ENCODE results near the gene SLC12A1.

SLC12A1 gene

DNA sequence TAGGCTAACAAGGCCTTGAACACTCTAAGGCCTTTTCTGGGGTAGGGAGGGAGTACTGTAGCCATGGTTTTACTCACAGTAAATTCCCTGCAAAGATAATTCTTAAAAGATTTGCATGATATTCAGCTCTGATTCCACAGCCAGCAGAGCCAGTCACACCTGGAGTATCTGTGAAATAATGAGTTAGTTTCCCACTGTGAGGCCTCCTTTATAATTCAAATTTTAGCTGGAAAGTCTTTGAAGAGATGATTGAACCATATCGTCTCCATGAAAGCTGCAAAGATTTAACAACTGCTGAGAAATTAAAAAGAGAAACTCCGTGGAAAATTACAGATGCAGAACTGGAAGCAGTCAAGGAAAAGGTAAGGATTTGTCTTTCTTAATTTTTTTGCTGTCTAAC is 92.8 kb downstream of the SLC12A1 start:
- Histone ChIP-seq H3K27ac (no peak overlapping the region), H3K9ac (no peak overlapping the region), H3K4me2 (no peak overlapping the region), H3K36me3 (ENCODE audit: insufficient read depth) (no peaks in the 10 kb centered on the region), H4K20me1 (ENCODE audit: insufficient read depth) (no peaks in the 10 kb centered on the region), H2AFZ (ENCODE audit: low read depth) (no peak overlapping the region), H3K4me3 (IDR thresholded peaks at IDR 0.05; ENCODE audit: insufficient read depth, low read depth, low read length) (no peak overlapping the region), H3K4me1 (ENCODE audit: low read depth, poor library complexity, severe bottlenecking) (no peaks in the 10 kb centered on the region), H3K27me3 (ENCODE audit: insufficient read depth, low read depth) (no peaks in the 10 kb centered on the region), H3K79me2 (ENCODE audit: insufficient read depth, low read depth) (no peaks in the 10 kb centered on the region)
- TF ChIP-seq, protein P1, sequence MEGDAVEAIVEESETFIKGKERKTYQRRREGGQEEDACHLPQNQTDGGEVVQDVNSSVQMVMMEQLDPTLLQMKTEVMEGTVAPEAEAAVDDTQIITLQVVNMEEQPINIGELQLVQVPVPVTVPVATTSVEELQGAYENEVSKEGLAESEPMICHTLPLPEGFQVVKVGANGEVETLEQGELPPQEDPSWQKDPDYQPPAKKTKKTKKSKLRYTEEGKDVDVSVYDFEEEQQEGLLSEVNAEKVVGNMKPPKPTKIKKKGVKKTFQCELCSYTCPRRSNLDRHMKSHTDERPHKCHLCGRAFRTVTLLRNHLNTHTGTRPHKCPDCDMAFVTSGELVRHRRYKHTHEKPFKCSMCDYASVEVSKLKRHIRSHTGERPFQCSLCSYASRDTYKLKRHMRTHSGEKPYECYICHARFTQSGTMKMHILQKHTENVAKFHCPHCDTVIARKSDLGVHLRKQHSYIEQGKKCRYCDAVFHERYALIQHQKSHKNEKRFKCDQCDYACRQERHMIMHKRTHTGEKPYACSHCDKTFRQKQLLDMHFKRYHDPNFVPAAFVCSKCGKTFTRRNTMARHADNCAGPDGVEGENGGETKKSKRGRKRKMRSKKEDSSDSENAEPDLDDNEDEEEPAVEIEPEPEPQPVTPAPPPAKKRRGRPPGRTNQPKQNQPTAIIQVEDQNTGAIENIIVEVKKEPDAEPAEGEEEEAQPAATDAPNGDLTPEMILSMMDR (conservative IDR thresholded peaks at IDR 0.05; ENCODE audit: low read depth, low read length) = no peak

DNA sequence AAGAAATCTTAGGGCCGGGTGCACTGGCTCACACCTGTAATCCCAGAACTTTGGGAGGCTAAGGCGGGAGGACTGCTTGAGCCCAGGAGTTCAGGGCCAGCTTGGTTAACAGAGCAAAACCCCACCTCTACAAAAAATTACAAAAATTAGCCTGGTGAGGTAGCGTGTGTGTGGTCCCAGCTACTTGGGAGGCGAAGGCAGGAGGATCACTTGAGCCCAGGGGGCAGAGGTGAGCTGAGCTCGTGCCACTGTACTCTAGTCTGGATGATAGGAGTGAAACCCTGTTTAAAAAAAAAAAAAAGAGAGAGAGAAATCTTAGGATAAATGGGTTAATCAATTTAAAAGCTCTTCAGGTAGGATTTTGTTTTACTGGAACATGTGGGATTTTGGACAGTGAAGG is 93.9 kb downstream of the SLC12A1 start:
- no peaks in the 10 kb centered on the region for H3K27me3 ChIP-seq (ENCODE audit: insufficient read depth, low read depth)
- TF ChIP-seq, protein P1 (conservative IDR thresholded peaks at IDR 0.05; ENCODE audit: low read depth, low read length) = no peak
- H3K79me2 ChIP-seq (ENCODE audit: insufficient read depth, low read depth) = no peaks in the 10 kb centered on the region
- no peak overlapping the region for H3K9ac ChIP-seq
- no peaks in the 10 kb centered on the region for H4K20me1 ChIP-seq (ENCODE audit: insufficient read depth)
- no peak overlapping the region for H3K4me2 ChIP-seq
- no peaks in the 10 kb centered on the region for H3K4me1 ChIP-seq (ENCODE audit: low read depth, poor library complexity, severe bottlenecking)
- no peak overlapping the region for H3K27ac ChIP-seq
- H2AFZ ChIP-seq (ENCODE audit: low read depth) = no peak overlapping the region
- H3K4me3 ChIP-seq (IDR thresholded peaks at IDR 0.05; ENCODE audit: insufficient read depth, low read depth, low read length) = no peak overlapping the region
- no peaks in the 10 kb centered on the region for H3K36me3 ChIP-seq (ENCODE audit: insufficient read depth)

DNA sequence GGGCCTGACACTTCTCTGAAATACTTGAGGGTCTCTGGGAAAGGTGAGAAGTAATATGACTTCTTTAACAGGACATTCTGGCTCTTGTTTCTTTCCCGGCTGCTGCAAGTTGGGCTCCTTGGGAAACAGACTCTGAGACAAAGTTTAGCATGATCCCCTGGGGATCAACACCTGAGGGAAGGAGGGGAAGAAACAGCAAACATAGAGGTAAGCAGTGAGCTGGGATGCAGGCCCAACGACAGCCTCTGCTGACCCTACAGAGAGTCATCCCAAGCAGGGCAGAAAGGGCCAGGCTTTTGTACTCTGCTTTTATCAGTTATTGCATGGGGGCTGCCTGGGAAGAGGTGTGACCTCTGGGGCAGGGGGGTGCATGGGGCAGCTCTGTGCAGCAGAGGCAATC is 98.3 kb downstream of the SLC12A1 start:
- Histone ChIP-seq H4K20me1 (ENCODE audit: insufficient read depth) (no peaks in the 10 kb centered on the region), H3K27me3 (ENCODE audit: insufficient read depth, low read depth) (no peaks in the 10 kb centered on the region), H3K27ac (no peak overlapping the region), H3K4me1 (ENCODE audit: low read depth, poor library complexity, severe bottlenecking) (no peaks in the 10 kb centered on the region), H3K36me3 (ENCODE audit: insufficient read depth) (no peaks in the 10 kb centered on the region), H3K79me2 (ENCODE audit: insufficient read depth, low read depth) (no peaks in the 10 kb centered on the region), H3K9ac (no peak overlapping the region), H3K4me2 (no peak overlapping the region), H2AFZ (ENCODE audit: low read depth) (no peak overlapping the region), H3K4me3 (IDR thresholded peaks at IDR 0.05; ENCODE audit: insufficient read depth, low read depth, low read length) (no peak overlapping the region)
- TF ChIP-seq, protein P1 (conservative IDR thresholded peaks at IDR 0.05; ENCODE audit: low read depth, low read length) = no peak

DNA sequence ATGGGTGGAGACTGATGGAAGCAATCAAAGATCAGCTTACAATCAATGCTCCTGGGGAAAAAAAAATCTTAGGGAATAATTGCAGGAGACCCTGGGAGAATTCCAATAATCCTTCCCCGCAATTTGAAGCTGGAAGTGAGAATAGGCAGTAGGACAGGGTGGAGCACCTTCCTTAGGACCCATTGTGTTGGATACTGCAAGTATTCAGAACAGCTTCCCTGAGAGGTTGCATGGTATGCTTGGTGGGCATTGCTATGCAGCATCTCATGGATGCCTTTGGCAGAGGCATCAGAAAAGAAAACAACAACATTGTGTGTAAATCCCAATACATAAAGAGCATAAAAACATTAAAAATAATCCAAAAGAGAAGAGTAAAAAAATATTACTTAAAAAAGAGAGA is 100.5 kb downstream of the SLC12A1 start:
- no peak overlapping the region for H3K9ac ChIP-seq
- TF ChIP-seq, protein P1 (conservative IDR thresholded peaks at IDR 0.05; ENCODE audit: low read depth, low read length) = no peak
- no peak overlapping the region for H3K4me2 ChIP-seq
- H3K36me3 ChIP-seq (ENCODE audit: insufficient read depth) = no peaks in the 10 kb centered on the region
- H3K79me2 ChIP-seq (ENCODE audit: insufficient read depth, low read depth) = no peaks in the 10 kb centered on the region
- H3K4me3 ChIP-seq (IDR thresholded peaks at IDR 0.05; ENCODE audit: insufficient read depth, low read depth, low read length) = no peak overlapping the region
- no peaks in the 10 kb centered on the region for H3K27me3 ChIP-seq (ENCODE audit: insufficient read depth, low read depth)
- H3K4me1 ChIP-seq (ENCODE audit: low read depth, poor library complexity, severe bottlenecking) = no peaks in the 10 kb centered on the region
- no peak overlapping the region for H3K27ac ChIP-seq
- H4K20me1 ChIP-seq (ENCODE audit: insufficient read depth) = no peaks in the 10 kb centered on the region
- no peak overlapping the region for H2AFZ ChIP-seq (ENCODE audit: low read depth)
